Pancreas (tissue), 10 donors: ENCODE measurements around the gene LMNA. TPM values are rescaled to one million over a fixed set of nuclear protein-coding genes. Genes with fewer than 3 reads are reported as not detected.

Experiments used
- ATAC-seq, 4 donors: fragments of 200-7000 bp; cut with Tn5 transposase; one replicate each; pipeline versions ENCODE4 v1.8.0 to v1.9.1; 2020; ENCODE audit warnings: mild to moderate bottlenecking in 4 of 4, moderate library complexity in 4 of 4
- DNase-seq, 6 donors: peaks; one replicate each; pipeline ENCODE4 v3.0.0-alpha.2; 2020
- FAIRE-seq: peaks from 2 replicates; lab custom pipeline; 2012; peaks lifted over from hg19 to GRCh38; lab: Jason Lieb, UNC
- H3K27ac ChIP-seq, 4 donors: fragments of 200-600 bp; sonication (generic); 1 replicate in 3 of 4; 2 replicates in 1 of 4; pipeline versions ENCODE4 v1.5.0 to v1.8.0; 2020
- H3K27me3 ChIP-seq, 4 donors: fragments of 200-600 bp; one replicate each; pipeline ENCODE4 v1.8.0; 2021
- H3K36me3 ChIP-seq, 3 donors: fragments of 200-600 bp; sonication (generic) in 1 of 3; one replicate each; pipeline versions ENCODE4 v1.5.0 to v1.8.0; 2020 to 2021
- H3K4me1 ChIP-seq, 3 donors: fragments of 200-600 bp; one replicate each; pipeline ENCODE4 v1.8.0; 2021
- H3K4me3 ChIP-seq, 4 donors: fragments of 200-600 bp; sonication (generic) in 2 of 4; one replicate each; pipeline versions ENCODE4 v1.5.0 to v1.8.0; 2020 to 2021
- H3K9me3 ChIP-seq, 4 donors: fragments of 200-600 bp; one replicate each; pipeline ENCODE4 v1.8.0; 2021
- WGBS, 2 donors: extraction: QIAGEN DNeasy Blood & Tissue Kit; methylation state at CpG; one replicate each; pipeline ENCODE4 v1.1.7; 2013; 5-methylcytosine and 5-hydroxymethylcytosine counted together
- intact Hi-C, 3 donors: fragments of 100-400 bp; cut with DNase I; formaldehyde crosslinking; loops; one replicate each; pipeline versions ENCODE4 v1.11.1 to v1.14.2; 2022
- polyA plus RNA-seq, 2 donors: library from polyadenylated mRNA; stranded (reverse); fragments of 200-250 nt; gene quantifications; one replicate each; pipeline ENCODE4 v1.2.3, GENCODE V29; 2013
- total RNA-seq, 6 donors: library from RNA; stranded (reverse); fragmentation: NEBNext Ultra II Directional in 4 of 6; extraction: Animal tissue kit (Norgen Biotek cat#: 25700) in 4 of 6; gene quantifications; one replicate each; pipeline versions ENCODE4 v1.2.1 to v1.2.4, GENCODE V29; 2021 to 2023
- TF ChIP-seq, protein P1 (sequence below), 4 donors: fragments of 200-600 bp; sonication (generic) in 3 of 4; IDR thresholded peaks; one replicate each; pipeline versions ENCODE4 v1.5.0 to v1.8.0; 2021; ENCODE audit warnings: antibody characterized with exemption in 4 of 4
- donor health status: healthy with polysubstance abuse.
- donor health status: DM: no; HTN: no; CAD: no; lungs with moderate emphysema.
- donor health status: DM: no; HTN: no; CAD: no.
- donor health status: control.
- donor health status: control.
- donor health status: Bipolar disorder and iron deficiency.
- donor health status: DM: yes; HTN: yes; CAD: no.
- donor health status: DM: no; HTN: no; CAD: no.
- donor health status: DM: no; HTN: no; CAD: no.
- donor health status: DM: yes; HTN: yes; CAD: no.

The LMNA gene
- total and polyA plus RNA-seq, 8 donors: 59.4 to 119 (median 99.4) TPM

- TF ChIP-seq, protein P1, sequence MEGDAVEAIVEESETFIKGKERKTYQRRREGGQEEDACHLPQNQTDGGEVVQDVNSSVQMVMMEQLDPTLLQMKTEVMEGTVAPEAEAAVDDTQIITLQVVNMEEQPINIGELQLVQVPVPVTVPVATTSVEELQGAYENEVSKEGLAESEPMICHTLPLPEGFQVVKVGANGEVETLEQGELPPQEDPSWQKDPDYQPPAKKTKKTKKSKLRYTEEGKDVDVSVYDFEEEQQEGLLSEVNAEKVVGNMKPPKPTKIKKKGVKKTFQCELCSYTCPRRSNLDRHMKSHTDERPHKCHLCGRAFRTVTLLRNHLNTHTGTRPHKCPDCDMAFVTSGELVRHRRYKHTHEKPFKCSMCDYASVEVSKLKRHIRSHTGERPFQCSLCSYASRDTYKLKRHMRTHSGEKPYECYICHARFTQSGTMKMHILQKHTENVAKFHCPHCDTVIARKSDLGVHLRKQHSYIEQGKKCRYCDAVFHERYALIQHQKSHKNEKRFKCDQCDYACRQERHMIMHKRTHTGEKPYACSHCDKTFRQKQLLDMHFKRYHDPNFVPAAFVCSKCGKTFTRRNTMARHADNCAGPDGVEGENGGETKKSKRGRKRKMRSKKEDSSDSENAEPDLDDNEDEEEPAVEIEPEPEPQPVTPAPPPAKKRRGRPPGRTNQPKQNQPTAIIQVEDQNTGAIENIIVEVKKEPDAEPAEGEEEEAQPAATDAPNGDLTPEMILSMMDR (IDR thresholded peaks at IDR 0.05): no peak
- no peak for DNase-seq
- H3K4me1 ChIP-seq: peaks cover 0 to 15% (median 9%) of the 10 kb centered on the region in 3 donors
- intact Hi-C loops: no loop called here
- no peak overlapping the region for H3K4me3 ChIP-seq
- H3K36me3 ChIP-seq: no peaks in the 10 kb centered on the region
- no peaks in the 10 kb centered on the region for H3K9me3 ChIP-seq
- H3K27ac ChIP-seq: no peak overlapping the region
- no peak for ATAC-seq
- 57 to 68% methylated on average over 3 of the region's 3 CpGs for WGBS, 2 donors
- H3K27me3 ChIP-seq: no peaks in the 10 kb centered on the region
- FAIRE-seq: no peak
Observed at GRCh38 chr1:156099282-156099681, 15.2 kb upstream of the LMNA start.

DNA sequence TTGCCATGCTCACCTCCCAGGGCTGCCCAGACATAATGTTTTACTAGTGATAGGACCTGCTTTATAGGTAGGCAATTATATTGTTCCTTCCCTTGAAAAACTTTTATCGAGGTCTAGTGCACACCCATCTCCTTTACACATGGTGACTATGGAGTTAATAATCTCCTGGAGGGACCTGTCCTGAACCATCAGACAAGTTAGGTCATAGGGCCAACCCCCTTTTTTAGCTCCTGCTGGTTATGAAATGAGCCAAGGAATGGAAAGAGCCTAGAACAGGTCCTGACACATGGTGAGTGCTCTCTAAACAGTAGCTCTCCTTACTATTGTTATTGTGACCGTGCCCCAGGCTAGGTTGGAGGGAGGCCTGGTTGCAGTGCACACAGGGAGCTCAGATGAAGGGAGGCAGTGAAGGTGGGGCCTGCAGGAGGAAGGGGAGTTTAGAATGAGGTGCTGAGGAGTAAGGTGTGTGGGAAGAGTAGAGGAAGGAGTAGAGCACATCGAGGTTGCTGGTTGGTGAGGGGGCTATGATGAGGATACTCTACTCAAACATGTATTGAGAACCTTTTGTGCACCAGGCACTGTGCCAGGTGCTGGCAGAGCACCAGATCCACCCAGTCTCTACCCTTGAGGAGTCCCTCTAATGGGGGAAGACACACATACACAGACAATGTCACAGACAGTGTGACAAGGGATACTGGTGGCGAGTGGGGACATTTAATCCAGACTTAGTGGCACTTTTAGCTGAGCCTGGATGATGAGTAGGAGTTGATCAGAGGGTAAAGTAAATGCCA lies 14.1 kb upstream of the LMNA start:
- intact Hi-C loops: no loop called here
- no peak for DNase-seq
- no peak for ATAC-seq
- H3K27me3 ChIP-seq: no peaks in the 10 kb centered on the region
- H3K4me3 ChIP-seq: no peak overlapping the region
- H3K36me3 ChIP-seq: no peaks in the 10 kb centered on the region
- H3K4me1 ChIP-seq: peaks cover 1 to 26% (median 12%) of the 10 kb centered on the region in 3 donors
- FAIRE-seq: no peak
- TF ChIP-seq, protein P1 (IDR thresholded peaks at IDR 0.05): no peak
- H3K27ac ChIP-seq: no peak overlapping the region
- WGBS, 2 donors: 55 to 57% methylated on average over 4 of the region's 4 CpGs
- no peaks in the 10 kb centered on the region for H3K9me3 ChIP-seq

DNA sequence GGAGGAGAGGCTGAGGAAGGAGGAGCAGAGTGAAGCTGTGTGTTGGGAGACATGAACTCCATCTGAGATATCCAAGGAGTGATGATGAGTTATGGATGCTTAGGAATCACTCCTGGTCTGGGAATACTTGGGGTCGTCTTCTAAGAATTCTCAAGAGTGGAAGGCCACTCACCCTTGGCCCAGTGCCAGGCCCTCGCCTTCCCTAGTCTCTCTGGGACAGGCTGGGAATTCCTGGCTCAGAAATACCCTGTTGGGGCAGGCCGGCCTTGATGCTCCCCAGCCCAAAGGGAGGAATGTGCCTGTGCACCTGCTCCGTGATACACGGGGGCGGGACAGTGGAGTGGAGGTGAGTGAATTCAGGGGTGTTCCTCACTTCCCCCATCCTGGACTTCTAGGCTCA lies 12.6 kb upstream of the LMNA start:
- H3K9me3 ChIP-seq: no peaks in the 10 kb centered on the region
- peaks cover 7 to 29% (median 13%) of the 10 kb centered on the region in 3 donors for H3K4me1 ChIP-seq
- no peaks in the 10 kb centered on the region for H3K27me3 ChIP-seq
- H3K27ac ChIP-seq: no peak overlapping the region
- no peak overlapping the region for H3K4me3 ChIP-seq
- peak in 2 of 6 donors; percentile 54 to 71 for DNase-seq
- FAIRE-seq: no peak
- intact Hi-C loops: no loop called here
- TF ChIP-seq, protein P1 (IDR thresholded peaks at IDR 0.05): no peak
- no peaks in the 10 kb centered on the region for H3K36me3 ChIP-seq
- 44 to 48% methylated on average over 6 of the region's 6 CpGs for WGBS, 2 donors
- no peak for ATAC-seq

GRCh38 chr1:156102633-156103511 lies 11.6 kb upstream of the LMNA start:
- WGBS, 2 donors: 80 to 85% methylated on average over 16 of the region's 16 CpGs
- intact Hi-C loops: no loop called here
- ATAC-seq: no peak

More at GRCh38 chr1:156102633-156103511, 11.6 kb upstream of the LMNA start:
- Histone ChIP-seq H3K27me3 (no peaks in the 10 kb centered on the region), H3K4me3 (no peak overlapping the region), H3K9me3 (no peaks in the 10 kb centered on the region), H3K27ac (peak overlapping the region in 3 of 4 donors; percentile 16 to 98 (median 93)), H3K36me3 (no peaks in the 10 kb centered on the region), H3K4me1 (peaks cover 7 to 33% (median 18%) of the 10 kb centered on the region in 3 donors)
- FAIRE-seq (no peak), DNase-seq (no peak)
- TF ChIP-seq, protein P1 (IDR thresholded peaks at IDR 0.05): no peak
